HG02852 (cell line): Measurements from ENCODE around the gene TRAM1L1.

Source experiments
- ATAC-seq: cut with Tn5 transposase; IDR thresholded peaks from one replicate; pipeline ENCODE4 v1.9.1; 2021; ENCODE audit warnings: mild to moderate bottlenecking, moderate library complexity; ENCODE audit not compliant: unreplicated experiment

TRAM1L1 gene

DNA sequence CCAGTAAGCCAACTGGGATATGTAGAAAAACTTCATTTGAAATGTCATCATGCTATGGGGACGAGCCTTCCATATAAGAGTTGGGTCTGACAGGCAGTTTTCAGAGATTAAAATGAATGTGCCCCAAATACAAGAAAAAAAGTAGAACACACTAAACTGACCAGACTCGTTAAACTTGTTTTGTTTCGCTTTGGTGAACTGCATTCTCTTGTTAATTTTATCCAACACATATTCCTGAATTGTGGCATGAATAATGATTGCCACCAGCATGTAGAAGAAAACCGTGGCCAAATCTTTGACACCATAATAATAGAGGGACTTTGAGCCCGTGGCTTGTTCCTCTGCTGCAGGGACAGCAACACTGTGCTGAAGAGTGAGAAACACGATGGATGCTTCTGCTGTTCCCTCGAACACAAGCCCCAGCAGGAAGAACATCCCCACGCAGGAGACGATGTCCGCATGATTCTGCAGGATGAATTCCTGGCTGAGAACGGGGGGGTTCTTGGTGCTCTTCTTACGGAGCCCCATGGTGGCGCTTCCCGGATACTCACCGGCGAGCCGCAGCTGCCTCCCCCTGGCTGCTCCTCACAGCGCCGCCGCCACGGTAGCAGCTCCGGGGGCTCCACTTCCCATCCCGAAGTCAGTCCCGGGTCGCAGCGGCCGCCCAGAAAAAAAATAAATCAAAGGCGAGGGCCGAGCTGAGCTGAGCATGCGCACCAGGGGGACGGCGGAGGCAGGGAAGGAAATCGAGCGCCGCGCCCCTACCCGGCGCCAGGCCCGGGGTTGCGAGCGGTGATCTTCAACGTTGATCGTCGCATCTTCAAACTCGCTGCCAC, at the start of gene TRAM1L1:
Gene TRAM1L1, minus strand, starts transcription at position 711 of the 836 bp plus-strand sequence. Its CDS starts 183 bp downstream, at position 528.
- ATAC-seq = no peak

GRCh38 chr4:117134386-117134785, 49.0 kb upstream of the TRAM1L1 start:
- ATAC-seq = peak; percentile 65

GRCh38 chr4:117096886-117097285, 11.5 kb upstream of the TRAM1L1 start:
- no peak for ATAC-seq

DNA sequence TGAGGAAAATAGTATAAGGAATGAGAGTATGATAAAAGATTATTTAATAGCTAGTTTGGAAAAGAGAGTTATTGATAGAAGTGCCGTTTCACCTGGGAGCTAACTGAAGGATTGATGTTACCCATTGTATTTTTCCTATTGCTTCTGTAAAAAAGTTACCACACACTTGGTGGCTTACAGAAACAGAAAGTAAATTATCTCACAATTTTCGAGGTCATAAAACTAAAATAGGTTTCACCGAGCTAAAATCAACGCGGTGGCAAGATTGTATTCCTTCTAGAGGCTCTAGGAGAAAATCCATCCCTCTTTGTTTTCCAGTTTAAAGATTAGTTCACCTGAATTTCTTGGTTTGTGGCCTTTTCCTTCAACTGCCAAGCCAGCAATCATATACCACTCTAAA, 11.1 kb upstream of the TRAM1L1 start:
- ATAC-seq = no peak

DNA sequence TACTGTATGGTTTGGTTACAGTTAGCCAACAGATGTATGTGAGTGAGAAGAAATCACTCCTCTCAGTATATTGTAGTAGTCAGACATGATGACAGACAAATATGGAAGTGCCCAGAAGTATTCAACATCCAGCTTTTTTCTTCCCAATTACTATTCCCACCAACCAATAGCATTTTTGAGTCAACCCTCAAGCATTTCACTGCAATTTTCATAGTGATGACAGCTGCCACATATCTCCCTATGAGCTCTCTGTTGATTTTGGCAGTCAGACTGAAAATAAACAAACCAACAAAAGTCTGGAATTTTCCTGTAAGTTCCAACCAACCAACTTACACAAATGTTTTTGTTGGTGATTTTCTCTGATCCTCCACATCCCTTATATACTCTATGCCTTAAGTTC, 8.2 kb upstream of the TRAM1L1 start:
- ATAC-seq = no peak

- no peak for ATAC-seq
Measured at GRCh38 chr4:117077760-117078159, 7.6 kb downstream of the TRAM1L1 start.

- no peak for ATAC-seq
Measured at GRCh38 chr4:117068120-117068519, 17.3 kb downstream of the TRAM1L1 start.

DNA sequence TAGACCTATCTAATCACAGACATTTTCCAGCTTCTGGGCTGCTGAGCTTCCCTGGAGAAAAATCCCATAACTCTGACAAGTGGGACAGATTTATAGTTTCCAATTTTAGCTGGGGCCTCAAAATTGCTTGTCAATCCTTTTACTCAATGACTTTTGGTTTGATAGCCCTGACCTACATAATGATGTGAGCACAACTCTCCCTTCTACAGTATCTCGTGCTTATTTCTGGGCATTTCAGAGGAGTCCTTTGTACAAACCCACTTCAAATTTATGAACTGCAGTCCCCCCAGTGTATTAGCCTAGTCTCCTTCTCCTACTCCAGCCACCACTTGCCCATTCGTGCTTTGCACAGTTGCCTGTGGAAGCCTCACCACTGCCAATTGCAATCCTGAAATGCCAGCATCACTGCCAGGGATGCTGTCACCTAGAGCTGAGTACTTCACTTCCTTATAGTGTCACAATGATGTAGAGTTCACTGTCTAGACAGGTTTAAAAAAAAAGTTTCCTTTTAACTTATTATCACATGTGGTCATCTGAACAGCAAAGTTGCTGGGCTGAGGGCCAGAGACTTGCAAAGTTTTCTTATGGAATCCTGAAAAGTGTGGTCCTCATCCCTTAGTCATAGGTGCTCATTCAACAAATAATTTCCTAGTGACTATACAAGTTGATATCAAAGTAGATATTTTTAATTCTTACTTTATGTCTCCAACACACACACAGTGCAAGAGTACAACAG, 21.2 kb downstream of the TRAM1L1 start:
- no peak for ATAC-seq

DNA sequence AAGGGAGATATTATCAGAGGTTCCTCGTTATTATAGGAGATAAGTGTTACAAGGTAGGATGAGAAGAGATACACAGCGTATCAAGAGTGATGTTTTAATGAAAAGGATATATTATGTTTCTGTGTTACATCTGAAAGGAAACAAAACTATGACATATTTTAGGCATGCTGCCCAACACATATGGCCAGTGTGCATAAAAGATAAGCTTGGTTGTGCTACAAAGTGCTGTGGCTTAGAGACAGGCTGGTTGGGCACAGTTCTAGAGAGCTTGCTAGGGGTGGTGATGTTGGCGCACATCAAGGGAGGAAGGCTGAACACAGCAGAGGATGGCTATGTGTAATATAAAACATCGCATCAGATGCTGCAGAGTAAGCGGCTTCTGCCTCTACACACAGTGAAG, 42.4 kb downstream of the TRAM1L1 start:
- no peak for ATAC-seq
